Parathyroid adenoma (tissue), 2 donors: ENCODE measurements around the gene DNASE1L1.

ENCODE experiments used
- H2AFZ ChIP-seq: fragments of 300-600 bp; sonication (generic); one replicate; pipeline ENCODE4 v1.7.0; 2017; ENCODE audit warnings: antibody characterized with exemption, mild to moderate bottlenecking
- H3K27ac ChIP-seq: fragments of 300-600 bp; sonication (generic); one replicate; pipeline ENCODE4 v1.7.0; 2017
- H3K27me3 ChIP-seq: fragments of 300-600 bp; sonication (generic); one replicate; pipeline ENCODE4 v1.7.0; 2017; ENCODE audit warnings: low read length; ENCODE audit not compliant: control insufficient read depth, insufficient read depth
- H3K36me3 ChIP-seq: fragments of 300-600 bp; sonication (generic); one replicate; pipeline ENCODE4 v1.7.0; 2017; ENCODE audit warnings: low read length; ENCODE audit not compliant: control insufficient read depth, insufficient read depth
- H3K4me1 ChIP-seq: fragments of 300-600 bp; sonication (generic); one replicate; pipeline ENCODE4 v1.7.0; 2017; ENCODE audit warnings: control low read depth
- H3K4me2 ChIP-seq: fragments of 300-600 bp; sonication (generic); one replicate; pipeline ENCODE4 v1.7.0; 2017; ENCODE audit warnings: low read length
- H3K4me3 ChIP-seq: fragments of 300-600 bp; sonication (generic); one replicate; pipeline ENCODE4 v1.7.0; 2017; ENCODE audit warnings: low read depth, low read length
- H3K79me2 ChIP-seq: fragments of 300-600 bp; sonication (generic); one replicate; pipeline ENCODE4 v1.7.0; 2017; ENCODE audit warnings: control low read depth
- H3K9ac ChIP-seq: fragments of 300-600 bp; sonication (generic); one replicate; pipeline ENCODE4 v1.7.0; 2017; ENCODE audit warnings: mild to moderate bottlenecking
- H3K9me3 ChIP-seq: fragments of 300-600 bp; sonication (generic); one replicate; pipeline ENCODE4 v1.7.0; 2017; ENCODE audit warnings: low read length; ENCODE audit not compliant: control insufficient read depth
- CTCF ChIP-seq: fragments of 300-600 bp; sonication (generic); IDR thresholded peaks from one replicate; pipeline ENCODE4 v1.7.0; 2017; ENCODE audit warnings: antibody characterized with exemption, mild to moderate bottlenecking
- donor health status: primary hyperparathyroidism.

DNASE1L1 gene

GRCh38 chrX:154444755-154445246 is 35.7 kb upstream of the DNASE1L1 start:
- H3K4me1 ChIP-seq: peaks cover 3% of the 10 kb centered on the region

GRCh38 chrX:154443992-154444754 is 35.1 kb upstream of the DNASE1L1 start, which contains the start of gene FAM50A:
Gene FAM50A (plus strand): TSS chrX:154444141. CDS start chrX:154444236, 95 bp downstream.
- no peak within 1 kb of the TSS for H3K9ac ChIP-seq
- H3K79me2 ChIP-seq: no peaks in the 10 kb centered on the region
- H2AFZ ChIP-seq: peak within 1 kb of the TSS; percentile 46
- H3K27ac ChIP-seq: peak within 1 kb of the TSS; percentile 52
- H3K27me3 ChIP-seq: no peaks in the 10 kb centered on the region
- H3K4me1 ChIP-seq: peaks cover 3% of the 10 kb centered on the region
- peak within 1 kb of the TSS; percentile 86 for H3K4me2 ChIP-seq
- no peaks in the 10 kb centered on the region for H3K36me3 ChIP-seq
- no peaks in the 10 kb centered on the region for H3K9me3 ChIP-seq
- peak within 1 kb of the TSS; percentile 53 for H3K4me3 ChIP-seq
- no peak for TF ChIP-seq CTCF

More at GRCh38 chrX:154444755-154445246, 35.7 kb upstream of the DNASE1L1 start:
- Histone ChIP-seq H3K9ac (no peak overlapping the region), H3K36me3 (no peaks in the 10 kb centered on the region), H3K4me2 (peak overlapping the region; percentile 86), H2AFZ (peak overlapping the region; percentile 46), H3K9me3 (no peaks in the 10 kb centered on the region), H3K27ac (no peak overlapping the region), H3K79me2 (no peaks in the 10 kb centered on the region), H3K27me3 (no peaks in the 10 kb centered on the region), H3K4me3 (peak overlapping the region; percentile 53)
- no peak for TF ChIP-seq CTCF

- H3K36me3 ChIP-seq: no peaks in the 10 kb centered on the region
- H3K4me3 ChIP-seq: peak overlapping the region; percentile 49
- no peak for TF ChIP-seq CTCF
- peak overlapping the region; percentile 73 for H3K4me2 ChIP-seq
- peak overlapping the region; percentile 3 for H2AFZ ChIP-seq
- H3K9me3 ChIP-seq: no peaks in the 10 kb centered on the region
- H3K27ac ChIP-seq: peak overlapping the region; percentile 52
- H3K27me3 ChIP-seq: no peaks in the 10 kb centered on the region
- H3K79me2 ChIP-seq: no peaks in the 10 kb centered on the region
- no peak overlapping the region for H3K9ac ChIP-seq
- peaks cover 3% of the 10 kb centered on the region for H3K4me1 ChIP-seq
These were observed 34.4 kb upstream of the DNASE1L1 start for GRCh38 chrX:154443479-154443910.

GRCh38 chrX:154441984-154442707 is 33.1 kb upstream of the DNASE1L1 start:
- H3K79me2 ChIP-seq: peaks cover 6% of the 10 kb centered on the region
- H3K36me3 ChIP-seq: no peaks in the 10 kb centered on the region
- H3K4me2 ChIP-seq: no peak overlapping the region
- no peaks in the 10 kb centered on the region for H3K9me3 ChIP-seq
- H2AFZ ChIP-seq: no peak overlapping the region
- H3K9ac ChIP-seq: no peak overlapping the region
- no peak overlapping the region for H3K4me3 ChIP-seq
- TF ChIP-seq CTCF: no peak
- no peak overlapping the region for H3K27ac ChIP-seq
- peaks cover 3% of the 10 kb centered on the region for H3K4me1 ChIP-seq
- no peaks in the 10 kb centered on the region for H3K27me3 ChIP-seq
